SH-SY5Y (cell line): ENCODE measurements around the gene SPTBN4.
A peak's percentile ranks its signal among the peaks of the same experiment; 100 is the strongest.

Experiments
- GATA2 ChIP-seq: IDR thresholded peaks from 2 replicates; pipeline ENCODE4 v1.6.1; 2011; ENCODE audit warnings: mild to moderate bottlenecking, low read depth, low read length
- GATA3 ChIP-seq: IDR thresholded peaks from 2 replicates; pipeline ENCODE4 v1.6.1; 2011; ENCODE audit warnings: low read depth, mild to moderate bottlenecking, low read length, moderate library complexity

GRCh38 chr19:40421993-40422747, 44.6 kb upstream of the SPTBN4 start:
- TF ChIP-seq GATA2 (peak; percentile 83), GATA3 (no peak)
